ENCODE measurements around the gene JAK3. TPM values are rescaled to one million over a fixed set of nuclear protein-coding genes. Genes with fewer than 3 reads are reported as not detected.
"Not testable (repeated sequence)": the region's sequence is repeated elsewhere in the genome, so short reads cannot be mapped to it uniquely, and the experiment has no call there.

JAK3 gene
- total RNA-seq, 2 donors from 2014 or later = 2.0 to 3.1 TPM

DNA sequence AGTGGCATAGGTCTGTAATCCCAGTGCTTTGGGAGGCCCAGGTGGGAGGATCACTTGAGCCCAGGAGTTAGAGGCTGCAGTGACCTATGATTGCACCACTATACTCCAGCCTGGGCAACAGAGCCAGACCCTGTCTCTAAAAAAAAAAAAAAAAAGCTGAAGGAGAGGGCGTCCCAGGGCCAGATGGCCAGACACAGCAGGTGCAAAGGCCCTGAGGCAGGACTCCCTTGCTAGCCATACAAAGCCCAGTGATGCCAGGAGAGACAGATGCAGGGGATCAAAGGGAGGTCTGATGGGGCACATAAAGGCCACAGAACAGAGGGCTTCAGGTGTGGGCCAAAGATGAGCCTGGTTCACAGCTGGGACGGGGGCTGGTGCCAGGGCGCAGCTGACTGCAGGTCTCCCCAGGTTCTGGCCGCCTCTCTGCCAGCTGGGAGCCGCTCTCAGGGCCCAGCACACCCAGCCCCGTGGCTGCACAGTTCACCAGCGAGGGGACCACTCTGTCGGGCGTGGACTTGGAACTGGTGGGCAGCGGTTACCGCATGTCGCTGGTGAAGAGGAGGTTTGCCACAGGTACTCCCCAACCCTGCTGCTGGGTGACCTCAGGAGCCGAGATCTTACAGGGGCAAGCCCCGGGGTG, 60.4 kb downstream of the JAK3 start:
- intact Hi-C loops (cut with DNase I) = loop anchor here (10.0 kb wide), 1 partner anchor 67 kb away; the partner anchor contains the start of gene RPL18A
- Histone ChIP-seq H3K9me3 (no peaks in the 10 kb centered on the region), H3K27me3 (no peaks in the 10 kb centered on the region), H3K4me1 (peaks cover 22% of the 10 kb centered on the region), H3K27ac (no peak overlapping the region), H3K4me3 (no peak overlapping the region), H3K36me3 (replicated peaks in 1 of 2; ENCODE audit: insufficient read depth in 1 of 2, low read depth in 2 of 2) (no peaks in the 10 kb centered on the region)
- WGBS, 2 donors = 77 to 94% methylated on average over 6 to 12 of the region's 14 CpGs
- ATAC-seq = no peak
- DNase-seq = no peak
- TF ChIP-seq POLR2A (IDR thresholded peaks at IDR 0.05) (no peak), CTCF (IDR thresholded peaks at IDR 0.05) (no peak)

- whole genome bisulfite sequencing, 2 donors = 28 to 38% methylated on average over 19 to 32 of the region's 32 CpGs
- intact Hi-C loops (cut with DNase I) = loop anchor here (10.0 kb wide), 1 partner anchor 70 kb away; the partner anchor contains the start of gene RPL18A
- Histone ChIP-seq H3K4me3 (no peak overlapping the region), H3K27me3 (no peaks in the 10 kb centered on the region), H3K27ac (no peak overlapping the region), H3K4me1 (no peaks in the 10 kb centered on the region), H3K36me3 (replicated peaks in 1 of 2; ENCODE audit: insufficient read depth in 1 of 2, low read depth in 2 of 2) (no peaks in the 10 kb centered on the region), H3K9me3 (no peaks in the 10 kb centered on the region)
- peak; percentile 63 for ATAC-seq
- peak; percentile 66 to 73 (median 70) for DNase-seq
- TF ChIP-seq CTCF (IDR thresholded peaks at IDR 0.05) (peak; percentile 41 to 76 (median 65)), POLR2A (IDR thresholded peaks at IDR 0.05) (no peak)
Measured at GRCh38 chr19:17784201-17785008, 63.4 kb downstream of the JAK3 start.

DNA sequence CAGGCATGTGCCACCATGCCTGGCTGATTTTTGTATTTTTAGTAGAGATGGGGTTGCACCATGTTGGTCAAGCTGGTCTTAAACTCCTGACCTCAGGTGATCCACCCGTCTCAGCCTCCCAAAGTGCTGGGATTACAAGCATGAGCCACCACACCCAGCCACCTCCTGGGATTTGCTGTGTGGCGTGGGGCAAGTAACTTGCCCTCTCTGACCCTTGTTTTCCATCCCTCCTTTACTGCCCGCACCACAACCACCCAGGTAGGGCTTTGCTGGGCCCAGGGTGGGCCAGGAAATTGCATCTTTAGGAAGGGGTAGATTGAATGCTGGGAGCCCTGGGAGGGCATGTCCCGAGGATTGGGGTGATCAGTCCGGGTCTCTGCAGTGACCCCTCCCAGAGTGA, 64.1 kb downstream of the JAK3 start:
- not testable (repeated sequence) for DNase-seq; ATAC-seq; H3K27ac ChIP-seq; H3K4me1 ChIP-seq; H3K36me3 ChIP-seq (replicated peaks in 1 of 2; ENCODE audit: insufficient read depth in 1 of 2, low read depth in 2 of 2); H3K4me3 ChIP-seq; H3K9me3 ChIP-seq; H3K27me3 ChIP-seq
- intact Hi-C loops (cut with DNase I) = loop anchor here (10.0 kb wide), 1 partner anchor 71 kb away; the partner anchor contains the start of gene RPL18A
- WGBS, 2 donors = 50 to 61% methylated on average over 5 of the region's 5 CpGs

DNA sequence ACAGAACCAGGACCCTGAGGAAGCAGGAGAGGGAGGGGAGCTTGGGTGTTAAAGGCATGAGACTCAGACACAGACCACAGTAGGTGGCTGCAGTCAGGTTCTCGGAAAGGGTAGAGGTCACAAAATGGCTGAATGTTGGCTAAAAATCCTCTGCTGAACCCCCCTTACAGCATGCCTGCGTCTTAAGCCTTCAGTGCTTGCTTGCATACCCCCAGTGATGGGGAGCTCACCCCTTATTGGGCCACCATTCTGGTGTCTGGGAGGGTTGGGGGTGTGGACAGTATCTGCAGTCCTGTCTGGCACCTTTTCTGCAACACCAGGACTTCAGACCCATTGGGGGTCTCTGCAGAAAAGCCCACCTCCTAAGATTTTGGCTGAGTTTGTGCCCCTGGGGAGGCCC, 67.0 kb downstream of the JAK3 start:
- no peaks in the 10 kb centered on the region for H3K36me3 ChIP-seq (replicated peaks in 1 of 2; ENCODE audit: insufficient read depth in 1 of 2, low read depth in 2 of 2)
- whole genome bisulfite sequencing, 2 donors = 72 to 81% methylated on average over 2 of the region's 2 CpGs
- no peaks in the 10 kb centered on the region for H3K9me3 ChIP-seq
- H3K4me3 ChIP-seq = no peak overlapping the region
- H3K4me1 ChIP-seq = peaks cover 6% of the 10 kb centered on the region
- intact Hi-C loops (cut with DNase I) = loop anchor here (10.0 kb wide), 1 partner anchor 74 kb away; the partner anchor contains the start of gene RPL18A
- TF ChIP-seq POLR2A (IDR thresholded peaks at IDR 0.05) (no peak), CTCF (IDR thresholded peaks at IDR 0.05) (no peak)
- no peak for ATAC-seq
- no peak for DNase-seq
- H3K27me3 ChIP-seq = no peaks in the 10 kb centered on the region
- H3K27ac ChIP-seq = no peak overlapping the region

Measured in body of pancreas (tissue), 4 donors.